HEK293T (cell line): ENCODE data around the gene VTN.

ENCODE experiments used
- CTCF ChIA-PET: fragments of 350-600 bp; formaldehyde crosslinking; extraction: SDS; loops from one replicate; lab custom pipeline; 2021; ENCODE audit warnings: antibody characterized with exemption, inconsistent platforms; lab: Yijun Ruan, JAX
- POLR2A ChIA-PET: fragments of 350-600 bp; formaldehyde crosslinking; extraction: SDS; loops from one replicate; lab custom pipeline; 2020; ENCODE audit warnings: antibody characterized with exemption, inconsistent platforms; lab: Yijun Ruan, JAX
- DNase-seq: peaks from one replicate; pipeline ENCODE4 v3.0.0; 2012; ENCODE audit warnings: mixed read lengths; ENCODE audit errors: extremely low spot score
- ARNT ChIP-seq: fragments of 450-650 bp; IDR thresholded peaks from 2 replicates; pipeline ENCODE4 v1.6.1; 2017; ENCODE audit warnings: mild to moderate bottlenecking
- BHLHE40 ChIP-seq: fragments of 450-650 bp; IDR thresholded peaks from 2 replicates; pipeline ENCODE4 v1.6.1; 2016; ENCODE audit warnings: mild to moderate bottlenecking, moderate library complexity, borderline replicate concordance
- CTBP1 ChIP-seq: fragments of 450-650 bp; IDR thresholded peaks from 2 replicates; pipeline ENCODE4 v1.6.1; 2016; ENCODE audit warnings: borderline replicate concordance
- ELF4 ChIP-seq: fragments of 450-650 bp; IDR thresholded peaks from 2 replicates; pipeline ENCODE4 v1.6.1; 2017; ENCODE audit warnings: antibody characterized with exemption
- FOXA1 ChIP-seq: fragments of 450-650 bp; IDR thresholded peaks from 2 replicates; pipeline ENCODE4 v1.6.1; 2016; ENCODE audit warnings: mild to moderate bottlenecking
- FOXK2 ChIP-seq: fragments of 450-650 bp; IDR thresholded peaks from 2 replicates; pipeline ENCODE4 v1.6.1; 2016; ENCODE audit warnings: mild to moderate bottlenecking
- FOXM1 ChIP-seq: fragments of 450-650 bp; IDR thresholded peaks from 2 replicates; pipeline ENCODE4 v1.6.1; 2017; ENCODE audit warnings: mild to moderate bottlenecking, borderline replicate concordance
- HDGF ChIP-seq: fragments of 450-650 bp; IDR thresholded peaks from 2 replicates; pipeline ENCODE4 v1.6.1; 2017; ENCODE audit warnings: antibody characterized with exemption, borderline replicate concordance
- L3MBTL2 ChIP-seq: fragments of 450-650 bp; conservative IDR thresholded peaks from 2 replicates; pipeline ENCODE4 v1.6.1; 2016; ENCODE audit warnings: mild to moderate bottlenecking
- LEF1 ChIP-seq: fragments of 450-650 bp; IDR thresholded peaks from 2 replicates; pipeline ENCODE4 v1.6.1; 2017; ENCODE audit warnings: mild to moderate bottlenecking, borderline replicate concordance
- NFRKB ChIP-seq: fragments of 450-650 bp; IDR thresholded peaks from 2 replicates; pipeline ENCODE4 v1.6.1; 2016; ENCODE audit warnings: mild to moderate bottlenecking, moderate library complexity
- SP1 ChIP-seq: fragments of 450-650 bp; IDR thresholded peaks from 2 replicates; pipeline ENCODE4 v1.6.1; 2017
- SUZ12 ChIP-seq: fragments of 450-650 bp; IDR thresholded peaks from 2 replicates; pipeline ENCODE4 v1.6.1; 2016; ENCODE audit warnings: mild to moderate bottlenecking
- TARDBP ChIP-seq: fragments of 450-650 bp; IDR thresholded peaks from 2 replicates; pipeline ENCODE4 v1.6.1; 2016
- ZNF384 ChIP-seq: fragments of 450-650 bp; IDR thresholded peaks from 2 replicates; pipeline ENCODE4 v1.6.1; 2016
- TF ChIP-seq, protein P1 (sequence below): fragments of 450-650 bp; IDR thresholded peaks from 2 replicates; pipeline ENCODE4 v1.6.1; 2016

The VTN gene

DNA sequence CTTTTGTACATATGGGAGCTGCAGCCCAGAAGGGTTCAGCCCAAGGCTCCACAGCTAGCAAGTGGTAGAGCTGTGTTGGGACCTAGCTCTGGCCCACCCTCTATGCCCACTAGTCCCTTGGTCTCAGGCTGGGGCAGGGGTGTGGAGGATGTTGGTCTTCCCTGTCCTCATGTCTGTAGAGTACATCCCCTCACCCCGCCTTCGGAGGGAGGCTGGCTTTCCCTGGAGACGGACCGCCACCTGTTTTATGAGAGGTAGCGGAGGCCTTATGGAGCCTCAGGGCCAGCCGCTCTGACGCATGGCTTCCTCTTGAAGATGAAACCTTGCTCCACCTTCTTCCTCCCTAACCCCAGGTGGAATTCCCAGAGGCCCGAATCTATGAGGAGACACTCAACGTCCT, 26.1 kb downstream of the VTN start:
- TF ChIP-seq L3MBTL2 (no peak), LEF1 (no peak), HDGF (no peak), TARDBP (no peak), BHLHE40 (no peak), ZNF384 (no peak), ARNT (no peak), FOXA1 (no peak), ELF4 (no peak), FOXM1 (no peak), CTBP1 (no peak), SP1 (no peak), NFRKB (no peak), SUZ12 (no peak)
- DNase-seq, result no peak
- CTCF ChIA-PET, result no interaction called here
- POLR2A ChIA-PET, result interaction anchor here (1.0 to 3.0 kb wide), 4 partner anchors 8 to 24 kb away, joined by 4 to 18 read pairs (median 11); partner anchors contain the start of genes IFT20, POLDIP2 and TNFAIP1

DNA sequence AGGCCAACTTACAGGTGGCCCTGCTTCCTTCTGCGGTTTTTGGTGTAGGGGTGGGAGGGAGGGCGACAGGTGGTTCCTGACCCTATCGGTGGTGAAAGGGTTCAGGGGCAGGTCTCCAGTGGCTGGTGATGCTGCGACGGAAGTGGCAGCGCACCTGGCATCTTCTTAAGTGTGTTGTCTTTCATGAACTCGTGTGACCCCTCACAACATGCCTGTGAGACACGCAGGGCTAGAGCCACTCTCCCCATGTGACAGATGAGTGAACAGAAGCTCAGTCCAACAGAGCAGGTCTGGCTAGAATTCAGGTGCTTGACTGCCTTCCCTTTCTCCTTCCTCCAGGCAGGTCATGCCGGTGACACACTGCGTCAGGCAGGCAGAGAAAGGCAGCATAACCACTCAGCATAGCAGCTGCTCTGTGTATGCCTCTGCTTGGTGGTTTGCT, 26.6 kb downstream of the VTN start:
- ChIA-PET POLR2A (interaction anchor here (0.9 to 3.0 kb wide), 5 partner anchors 8 to 23 kb away, joined by 3 to 18 read pairs (median 8); partner anchors contain the start of genes IFT20, POLDIP2 and TNFAIP1), CTCF (no interaction called here)
- DNase-seq, result no peak
- TF ChIP-seq BHLHE40 (no peak), NFRKB (no peak), FOXM1 (no peak), SP1 (no peak), CTBP1 (no peak), HDGF (no peak), SUZ12 (no peak), FOXK2 (no peak), ARNT (no peak), L3MBTL2 (no peak), ZNF384 (no peak), TARDBP (no peak), ELF4 (no peak), LEF1 (no peak)
- TF ChIP-seq, protein P1, sequence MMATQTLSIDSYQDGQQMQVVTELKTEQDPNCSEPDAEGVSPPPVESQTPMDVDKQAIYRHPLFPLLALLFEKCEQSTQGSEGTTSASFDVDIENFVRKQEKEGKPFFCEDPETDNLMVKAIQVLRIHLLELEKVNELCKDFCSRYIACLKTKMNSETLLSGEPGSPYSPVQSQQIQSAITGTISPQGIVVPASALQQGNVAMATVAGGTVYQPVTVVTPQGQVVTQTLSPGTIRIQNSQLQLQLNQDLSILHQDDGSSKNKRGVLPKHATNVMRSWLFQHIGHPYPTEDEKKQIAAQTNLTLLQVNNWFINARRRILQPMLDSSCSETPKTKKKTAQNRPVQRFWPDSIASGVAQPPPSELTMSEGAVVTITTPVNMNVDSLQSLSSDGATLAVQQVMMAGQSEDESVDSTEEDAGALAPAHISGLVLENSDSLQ, result no peak

DNA sequence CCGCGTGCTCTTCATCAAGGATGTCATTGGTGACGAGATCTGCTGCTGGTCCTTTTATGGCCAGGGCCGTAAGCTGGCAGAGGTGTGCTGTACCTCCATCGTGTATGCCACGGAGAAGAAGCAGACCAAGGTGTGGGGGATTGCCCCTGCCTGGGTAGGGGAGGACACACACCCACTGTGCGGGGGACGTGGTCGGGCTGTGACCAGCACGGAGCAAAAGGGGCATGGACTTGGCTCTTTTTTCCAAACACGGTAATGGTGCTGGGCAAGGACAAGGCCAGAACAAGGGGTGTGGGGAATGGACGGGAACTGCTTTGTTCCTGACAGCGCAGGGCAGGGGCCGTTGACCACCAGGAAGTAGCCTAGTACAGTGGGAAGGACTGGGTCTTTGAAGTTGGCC, 27.8 kb downstream of the VTN start:
- CTCF ChIA-PET, result no interaction called here
- TF ChIP-seq NFRKB, result no peak
- no peak for TF ChIP-seq BHLHE40
- TF ChIP-seq SUZ12, result no peak
- no peak for TF ChIP-seq FOXK2
- TF ChIP-seq FOXA1, result no peak
- no peak for TF ChIP-seq ARNT
- TF ChIP-seq HDGF, result no peak
- TF ChIP-seq SP1, result no peak
- no peak for TF ChIP-seq FOXM1
- TF ChIP-seq ELF4, result no peak
- TF ChIP-seq TARDBP, result no peak
- TF ChIP-seq L3MBTL2, result no peak
- TF ChIP-seq, protein P1, result no peak
- POLR2A ChIA-PET, result interaction anchor here (3.0 kb wide), 1 partner anchor 15 kb away, joined by 18 read pairs; the partner anchor contains the start of gene POLDIP2
- no peak for DNase-seq

DNA sequence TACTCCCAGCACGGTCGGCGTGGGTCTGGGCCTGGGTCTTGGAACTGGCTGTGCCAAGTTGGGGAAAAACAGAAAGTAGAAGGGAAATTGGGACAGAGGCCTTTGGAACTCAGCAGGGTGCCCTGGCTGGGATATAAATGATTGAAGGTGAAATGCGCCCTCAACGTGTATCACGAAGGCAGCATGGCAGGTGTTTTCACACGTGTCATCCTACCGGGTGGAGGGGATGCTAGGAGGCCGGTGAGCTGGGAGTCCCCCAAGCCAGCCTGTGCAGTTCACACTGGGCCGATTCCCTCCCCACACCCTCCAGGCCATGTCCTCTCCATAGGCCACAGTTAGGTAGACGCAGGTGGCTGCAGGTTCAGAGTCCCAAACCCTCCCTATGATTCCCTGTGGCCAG, 28.6 kb downstream of the VTN start:
- TF ChIP-seq, protein P1, result no peak
- TF ChIP-seq SUZ12 (no peak), FOXK2 (no peak), BHLHE40 (no peak), SP1 (no peak), FOXA1 (no peak), CTBP1 (no peak), TARDBP (no peak), ELF4 (no peak), L3MBTL2 (no peak), ZNF384 (no peak), LEF1 (no peak), ARNT (no peak), NFRKB (no peak), FOXM1 (no peak)
- ChIA-PET POLR2A (no interaction called here), CTCF (no interaction called here)
- DNase-seq, result no peak

DNA sequence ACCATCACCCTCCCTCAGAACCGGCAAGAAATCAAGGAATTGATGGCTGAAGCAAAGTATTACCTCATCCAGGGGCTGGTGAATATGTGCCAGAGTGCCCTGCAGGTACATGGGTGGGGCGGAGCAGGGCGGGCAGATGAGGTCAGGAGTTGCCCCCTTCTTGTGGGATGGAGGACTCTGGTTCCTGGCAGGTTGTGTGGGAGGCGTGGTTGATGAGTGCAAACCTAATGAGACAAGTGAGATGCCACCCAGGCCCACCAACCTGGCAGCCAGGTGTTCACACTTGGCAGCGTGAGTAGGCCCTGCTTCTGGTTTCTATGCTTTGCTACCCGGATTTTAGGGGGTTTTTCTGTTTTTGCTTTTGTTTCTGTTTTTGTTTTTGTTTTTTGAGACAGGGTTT, 29.7 kb downstream of the VTN start:
- CTCF ChIA-PET, result no interaction called here
- DNase-seq, result no peak
- POLR2A ChIA-PET, result no interaction called here
- TF ChIP-seq ELF4 (no peak), ARNT (no peak), L3MBTL2 (no peak), CTBP1 (no peak), BHLHE40 (no peak), FOXK2 (no peak), FOXM1 (no peak), NFRKB (no peak), FOXA1 (no peak), SP1 (no peak), LEF1 (no peak), TARDBP (no peak), HDGF (no peak), ZNF384 (no peak), SUZ12 (no peak)
- TF ChIP-seq, protein P1, result no peak
